ENCODE measurements around the gene SH2D3C.

DNA sequence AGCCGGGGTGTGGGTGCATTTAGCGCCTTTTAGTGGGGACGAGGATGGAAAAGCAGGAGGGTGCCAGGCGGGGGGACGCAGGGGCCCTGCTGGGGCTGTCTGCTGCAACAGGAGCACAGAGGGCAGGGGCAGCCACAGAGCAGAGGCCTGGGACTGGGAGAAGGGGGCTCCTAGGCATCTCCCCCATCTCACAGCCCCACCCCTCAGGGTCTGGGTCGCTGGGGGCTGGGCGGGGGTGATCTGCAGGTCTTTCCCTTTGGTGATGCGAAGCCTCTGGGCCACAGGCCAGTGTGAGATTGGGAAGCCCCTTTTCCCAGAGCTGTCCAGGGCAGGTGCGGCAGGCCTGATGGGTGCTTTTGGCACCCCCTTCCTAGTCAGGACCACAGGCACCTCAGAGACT is 48.2 kb downstream of the SH2D3C start:
- TF ChIP-seq CTCF (IDR thresholded peaks at IDR 0.05; ENCODE audit: low read depth, low read length, poor library complexity, severe bottlenecking), result no peak
- no peak for TF ChIP-seq EZH2phosphoT487 (IDR thresholded peaks at IDR 0.05; ENCODE audit: borderline replicate concordance, low read length)

Measured in DOHH2 (cell line).